ENCODE measurements around the gene OR5AU1.

Gene OR5AU1

GRCh38 chr14:21155963-21156362 lies at the start of gene OR5AU1:
Gene OR5AU1, minus strand, starts transcription at chr14:21156063. Its CDS starts 191 bp downstream, at chr14:21155872.
- no peak for DNase-seq

- no peak for DNase-seq
Observed at GRCh38 chr14:21205026-21205677, 49.3 kb upstream of the OR5AU1 start.

- no peak for DNase-seq
Observed at GRCh38 chr14:21204167-21205025, 48.5 kb upstream of the OR5AU1 start.

GRCh38 chr14:21203470-21204166 lies 47.8 kb upstream of the OR5AU1 start:
- DNase-seq: no peak

- DNase-seq: no peak
Observed at GRCh38 chr14:21202463-21203358, 46.8 kb upstream of the OR5AU1 start.

- no peak for DNase-seq
Observed at GRCh38 chr14:21201732-21202462, 46.0 kb upstream of the OR5AU1 start.

- no peak for DNase-seq
Observed at GRCh38 chr14:21200752-21201461, 45.0 kb upstream of the OR5AU1 start.

- no peak for DNase-seq
Observed at GRCh38 chr14:21199611-21200560, 44.0 kb upstream of the OR5AU1 start.

- DNase-seq: no peak
Observed at GRCh38 chr14:21197418-21198205, 41.7 kb upstream of the OR5AU1 start.

- DNase-seq: no peak
Observed at GRCh38 chr14:21194597-21194996, 38.7 kb upstream of the OR5AU1 start.

- no peak for DNase-seq
Observed at GRCh38 chr14:21192875-21193535, 37.1 kb upstream of the OR5AU1 start.

GRCh38 chr14:21192447-21192822 lies 36.6 kb upstream of the OR5AU1 start:
- DNase-seq: no peak

- DNase-seq: peak; percentile 91 to 96
Observed at GRCh38 chr14:21191809-21192446, 36.1 kb upstream of the OR5AU1 start.

GRCh38 chr14:21191261-21191808 lies 35.5 kb upstream of the OR5AU1 start:
- no peak for DNase-seq

GRCh38 chr14:21185491-21185890 lies 29.6 kb upstream of the OR5AU1 start:
- DNase-seq: no peak

GRCh38 chr14:21184254-21184653 lies 28.4 kb upstream of the OR5AU1 start:
- no peak for DNase-seq

- no peak for DNase-seq
Observed at GRCh38 chr14:21182166-21182565, 26.3 kb upstream of the OR5AU1 start.

- no peak for DNase-seq
Observed at GRCh38 chr14:21171128-21171527, 15.3 kb upstream of the OR5AU1 start.
